ENCODE results near the gene P2RX6.
A peak's percentile ranks its signal among the peaks of the same experiment; 100 is the strongest.
"Not testable (repeated sequence)": the region's sequence is repeated elsewhere in the genome, so short reads cannot be mapped to it uniquely, and the experiment has no call there.

Gene P2RX6

GRCh38 chr22:20994128-20994901 is 20.6 kb upstream of the P2RX6 start:
- no peak for DNase-seq (ENCODE audit: low read depth, low spot score)

GRCh38 chr22:20994902-20995241 is 20.1 kb upstream of the P2RX6 start:
- no peak for DNase-seq (ENCODE audit: low read depth, low spot score)

- no peak for DNase-seq (ENCODE audit: low read depth, low spot score)
Measured at GRCh38 chr22:20995329-20996030, 19.5 kb upstream of the P2RX6 start.

GRCh38 chr22:20996031-20996410 is 18.9 kb upstream of the P2RX6 start:
- DNase-seq (ENCODE audit: low read depth, low spot score): no peak

- no peak for DNase-seq (ENCODE audit: low read depth, low spot score)
Measured at GRCh38 chr22:20996598-20997535, 18.1 kb upstream of the P2RX6 start.

GRCh38 chr22:20997536-20998257 is 17.3 kb upstream of the P2RX6 start:
- DNase-seq (ENCODE audit: low read depth, low spot score): no peak

GRCh38 chr22:20998411-20999336 is 16.3 kb upstream of the P2RX6 start:
- DNase-seq (ENCODE audit: low read depth, low spot score): no peak

GRCh38 chr22:20999350-21000206 is 15.4 kb upstream of the P2RX6 start:
- DNase-seq (ENCODE audit: low read depth, low spot score): no peak

- DNase-seq (ENCODE audit: low read depth, low spot score): no peak
Measured at GRCh38 chr22:21000207-21000986, 14.6 kb upstream of the P2RX6 start.

GRCh38 chr22:21000987-21001600 is 13.9 kb upstream of the P2RX6 start:
- no peak for DNase-seq (ENCODE audit: low read depth, low spot score)

- DNase-seq (ENCODE audit: low read depth, low spot score): peak; percentile 81
Measured at GRCh38 chr22:21001601-21002325, 13.2 kb upstream of the P2RX6 start, which contains the start of gene THAP7. Gene THAP7, minus strand, starts transcription at chr22:21002118. Its CDS starts 207 bp downstream, at chr22:21001911.

GRCh38 chr22:21003782-21004181 is 11.2 kb upstream of the P2RX6 start:
- DNase-seq (ENCODE audit: low read depth, low spot score): no peak

GRCh38 chr22:21009208-21009607 is 5.8 kb upstream of the P2RX6 start:
- DNase-seq (ENCODE audit: low read depth, low spot score): not testable (repeated sequence)

GRCh38 chr22:21009638-21010425 is 5.1 kb upstream of the P2RX6 start:
- no peak for DNase-seq (ENCODE audit: low read depth, low spot score)

- no peak for DNase-seq (ENCODE audit: low read depth, low spot score)
Measured at GRCh38 chr22:21010426-21011113, 4.4 kb upstream of the P2RX6 start.
